AG04449 (cell line): ENCODE data around the gene LKAAEAR1.

Experiments used
- CTCF ChIA-PET: fragments of 350-600 bp; formaldehyde crosslinking; extraction: SDS; loops from one replicate; lab custom pipeline; 2021; ENCODE audit warnings: antibody characterized with exemption; lab: Yijun Ruan, JAX
- POLR2A ChIA-PET: fragments of 400-600, 350-600 bp; formaldehyde crosslinking; extraction: SDS; loops from one replicate; lab custom pipeline; 2020; ENCODE audit warnings: antibody characterized with exemption, inconsistent platforms; lab: Yijun Ruan, JAX
- DNase-seq: peaks from one replicate; pipeline ENCODE4 v3.0.0-alpha.2; 2010; ENCODE audit warnings: low read depth, low spot score
- H3K4me3 ChIP-seq: 2 replicates; pipeline ENCODE4 v1.5.1; 2011; ENCODE audit warnings: low read depth, mild to moderate bottlenecking, control low read depth, low read length
- CTCF ChIP-seq: IDR thresholded peaks from one replicate; pipeline ENCODE4 v1.5.1; 2011; ENCODE audit warnings: mild to moderate bottlenecking, moderate library complexity, low read length, control low read depth, inconsistent platforms; ENCODE audit not compliant: insufficient read depth; ENCODE audit errors: missing control alignments

The LKAAEAR1 gene

GRCh38 chr20:64084685-64085152 lies 521 bp upstream of the LKAAEAR1 start:
- CTCF ChIA-PET, result interaction anchor here (0.8 to 8.7 kb wide), 5 partner anchors 22 to 46 kb away, joined by 3 to 51 read pairs (median 4); partner anchors contain the start of genes NPBWR2 and TCEA2
- no peak overlapping the region for H3K4me3 ChIP-seq
- POLR2A ChIA-PET, result interaction anchor here (1.0 kb wide), 1 partner anchor 220 kb away, joined by 3 read pairs; the partner anchor contains the start of gene TPD52L2
- TF ChIP-seq CTCF, result no peak
- no peak for DNase-seq

GRCh38 chr20:64083378-64083803 lies 807 bp downstream of the LKAAEAR1 start:
- TF ChIP-seq CTCF, result peak; percentile 78
- no peak for DNase-seq
- peak overlapping the region; percentile 52 for H3K4me3 ChIP-seq
- ChIA-PET POLR2A (no interaction called here), CTCF (interaction anchor here (0.6 to 8.7 kb wide), 12 partner anchors 15 to 108 kb away, joined by 3 to 51 read pairs (median 4); partner anchors contain the start of genes PRPF6 and TCEA2)

- no peak for DNase-seq
- ChIA-PET POLR2A (no interaction called here), CTCF (interaction anchor here (1.0 to 8.7 kb wide), 8 partner anchors 14 to 108 kb away, joined by 3 to 51 read pairs (median 4); partner anchors contain the start of genes PRPF6 and TCEA2)
- TF ChIP-seq CTCF, result no peak
- H3K4me3 ChIP-seq, result peak overlapping the region; percentile 37
Measured at GRCh38 chr20:64082820-64083377, 1.3 kb downstream of the LKAAEAR1 start.

- H3K4me3 ChIP-seq, result no peak overlapping the region
- ChIA-PET CTCF (interaction anchor here (1.0 to 8.7 kb wide), 5 partner anchors 8 to 107 kb away, joined by 3 to 51 read pairs (median 4); no protein-coding TSS in a partner anchor), POLR2A (no interaction called here)
- no peak for DNase-seq
- no peak for TF ChIP-seq CTCF
Measured at GRCh38 chr20:64082126-64082731, 2.0 kb downstream of the LKAAEAR1 start.

- ChIA-PET CTCF (interaction anchor here (0.7 to 8.7 kb wide), 4 partner anchors 9 to 40 kb away, joined by 3 to 51 read pairs (median 3); no protein-coding TSS in a partner anchor), POLR2A (no interaction called here)
Measured at GRCh38 chr20:64081624-64081964, 2.6 kb downstream of the LKAAEAR1 start.

More at GRCh38 chr20:64081624-64081964, 2.6 kb downstream of the LKAAEAR1 start:
- H3K4me3 ChIP-seq, result no peak overlapping the region
- no peak for DNase-seq
- no peak for TF ChIP-seq CTCF
